Central memory CD8-positive, alpha-beta T cell (primary cell): Measurements from ENCODE around the gene DIP2C.
A peak's percentile ranks its signal among the peaks of the same experiment; 100 is the strongest.
"Not testable (repeated sequence)": the region's sequence is repeated elsewhere in the genome, so short reads cannot be mapped to it uniquely, and the experiment has no call there.

Source experiments
- ATAC-seq: fragments of 150-1000 bp; cut with Tn5 transposase; replicated peaks from 2 replicates; pipeline ENCODE4 v1.10.0; 2022; ENCODE audit warnings: mild to moderate bottlenecking, moderate FRiP score, moderate number of reproducible peaks; ENCODE audit not compliant: poor library complexity, severe bottlenecking; ENCODE audit errors: extremely low read depth
- DNase-seq, 2 donors: peaks; one replicate each; pipeline ENCODE4 v3.0.0; 2021; ENCODE audit warnings: low spot score in 2 of 2
- H3K27ac Mint-ChIP-seq: one replicate; pipeline ENCODE4 v1.8.0; 2022; ENCODE audit warnings: low read depth, mild to moderate bottlenecking, moderate library complexity, mixed read lengths
- H3K27me3 Mint-ChIP-seq: one replicate; pipeline ENCODE4 v1.8.0; 2022; ENCODE audit warnings: mixed read lengths
- H3K36me3 Mint-ChIP-seq: one replicate; pipeline ENCODE4 v1.8.0; 2022; ENCODE audit warnings: mild to moderate bottlenecking, moderate library complexity, mixed read lengths; ENCODE audit not compliant: insufficient read depth
- H3K4me1 Mint-ChIP-seq: one replicate; pipeline ENCODE4 v1.8.0; 2022; ENCODE audit warnings: mixed read lengths
- H3K4me3 Mint-ChIP-seq: one replicate; pipeline ENCODE4 v1.8.0; 2022; ENCODE audit warnings: mild to moderate bottlenecking, moderate library complexity, mixed read lengths
- H3K9me3 Mint-ChIP-seq: one replicate; pipeline ENCODE4 v1.8.0; 2022; ENCODE audit warnings: mixed read lengths

The DIP2C gene

DNA sequence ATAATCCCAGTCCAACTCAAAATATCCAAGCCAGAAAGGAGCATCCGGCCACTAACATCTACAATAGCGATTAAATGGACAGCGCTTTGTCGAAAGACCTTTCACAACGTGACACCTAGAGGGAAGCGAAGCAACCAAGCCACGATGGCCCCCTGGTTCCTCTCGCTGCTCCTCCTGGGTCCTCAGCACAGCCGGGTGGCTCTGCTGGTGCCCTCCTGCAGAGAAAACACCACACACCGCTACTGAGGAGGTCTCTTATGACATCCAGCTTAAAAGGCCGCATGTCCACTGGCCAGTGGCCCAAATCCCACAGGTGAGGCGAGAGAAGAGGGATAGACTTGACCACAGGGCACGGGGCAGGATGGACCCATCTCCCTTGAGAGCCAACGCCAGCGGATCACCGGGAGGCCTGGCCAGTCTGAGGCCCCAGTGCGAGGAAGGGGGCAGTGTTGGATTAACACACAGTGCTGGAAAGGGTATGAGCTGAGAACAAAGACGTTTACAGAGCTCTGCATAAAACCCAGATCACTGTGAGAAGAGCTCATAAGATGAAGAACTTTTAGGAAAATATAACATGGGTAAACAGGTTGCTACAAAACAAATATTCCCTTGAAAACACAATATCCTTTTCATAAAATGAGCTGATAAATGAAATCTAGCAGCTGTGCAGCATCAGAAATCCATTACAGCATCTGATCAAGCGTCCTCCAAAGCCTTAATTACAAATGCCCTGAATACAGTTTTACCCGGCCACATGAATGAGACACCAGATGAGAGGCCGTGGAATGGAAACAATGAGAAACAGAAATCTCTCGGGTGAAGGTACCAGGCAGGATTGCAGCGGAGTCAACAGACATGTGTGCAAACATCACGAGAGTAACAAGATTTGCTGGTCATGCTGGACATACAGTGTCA is 236.7 kb downstream of the DIP2C start:
- Mint-ChIP-seq H3K4me1 (peaks cover 46% of the 10 kb centered on the region), H3K27me3 (no peaks in the 10 kb centered on the region), H3K4me3 (no peak overlapping the region), H3K36me3 (peaks cover 8% of the 10 kb centered on the region), H3K27ac (no peak overlapping the region), H3K9me3 (no peaks in the 10 kb centered on the region)
- ATAC-seq (no peak), DNase-seq (no peak)

DNA sequence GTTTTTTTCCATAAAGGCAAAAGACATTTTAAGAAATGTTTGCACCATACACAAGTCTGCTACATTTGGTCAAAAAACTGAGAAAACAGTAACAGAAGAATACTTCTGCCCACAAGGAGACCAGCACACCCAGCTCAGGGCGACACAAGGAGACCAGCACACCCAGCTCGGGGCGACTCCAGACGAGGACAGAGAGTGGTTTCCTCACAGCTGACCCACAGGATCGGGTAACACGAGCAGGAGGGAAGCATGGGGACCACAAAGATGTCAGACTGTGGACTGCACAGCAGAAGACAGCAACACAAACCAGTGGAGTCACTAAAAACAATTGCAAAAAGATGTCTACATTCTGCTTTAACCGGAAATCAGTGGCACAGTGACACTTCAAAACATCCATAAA is 237.6 kb downstream of the DIP2C start:
- peak overlapping the region; percentile 49 for H3K4me3 Mint-ChIP-seq

DNA sequence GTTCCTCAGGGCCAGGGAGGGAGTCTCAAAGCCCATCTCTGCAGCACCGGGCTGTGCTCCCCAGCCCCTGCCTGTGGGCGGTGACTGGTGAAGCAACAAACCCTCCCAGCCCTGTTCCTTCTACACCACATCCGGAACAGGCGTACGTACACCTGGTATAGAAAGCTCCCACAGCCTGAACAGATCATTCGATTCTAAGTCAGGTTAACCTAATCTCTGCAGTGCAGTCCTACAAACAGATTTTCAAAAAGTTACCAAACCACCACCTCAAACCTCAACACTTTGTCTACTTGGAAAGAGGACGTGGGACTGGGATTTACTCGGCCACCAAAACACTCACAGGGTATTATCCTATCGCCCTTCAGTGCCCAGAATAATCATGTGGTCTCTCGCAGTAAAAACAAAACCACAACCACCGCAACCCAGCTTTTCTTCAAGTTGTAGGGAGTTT is 238.4 kb downstream of the DIP2C start:
- H3K27ac Mint-ChIP-seq, result peak overlapping the region; percentile 61
- H3K9me3 Mint-ChIP-seq, result no peaks in the 10 kb centered on the region
- DNase-seq, result peak; percentile 33 to 60
- peaks cover 10% of the 10 kb centered on the region for H3K36me3 Mint-ChIP-seq
- H3K4me1 Mint-ChIP-seq, result peaks cover 46% of the 10 kb centered on the region
- H3K27me3 Mint-ChIP-seq, result no peaks in the 10 kb centered on the region
- ATAC-seq, result peak; percentile 98
- H3K4me3 Mint-ChIP-seq, result peak overlapping the region; percentile 49

More for the DNA sequence above, 237.6 kb downstream of the DIP2C start:
- Mint-ChIP-seq H3K4me1 (peaks cover 46% of the 10 kb centered on the region), H3K36me3 (peaks cover 10% of the 10 kb centered on the region), H3K27me3 (no peaks in the 10 kb centered on the region), H3K9me3 (no peaks in the 10 kb centered on the region), H3K27ac (peak overlapping the region; percentile 61)
- DNase-seq (no peak), ATAC-seq (no peak)

DNA sequence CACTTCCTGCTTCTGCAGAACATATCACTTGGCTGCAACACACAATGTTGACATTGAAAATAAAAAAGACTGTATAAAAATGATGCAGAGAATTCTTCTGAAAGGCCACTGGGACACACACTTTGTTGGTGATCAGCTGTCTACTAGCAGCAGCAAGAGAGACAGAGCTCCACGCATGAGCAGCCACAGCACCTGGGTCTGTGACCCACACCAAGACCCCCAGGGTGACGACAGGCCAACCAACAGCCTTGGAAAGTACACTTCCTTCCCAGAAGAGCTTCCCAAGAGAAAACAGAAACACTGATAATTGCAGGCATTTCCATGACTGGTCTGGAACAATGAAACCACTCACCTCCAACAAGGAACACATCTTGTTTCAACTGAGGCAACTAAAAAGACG is 239.0 kb downstream of the DIP2C start:
- Mint-ChIP-seq H3K36me3 (peaks cover 10% of the 10 kb centered on the region), H3K4me3 (peak overlapping the region; percentile 49), H3K27ac (peak overlapping the region; percentile 41), H3K9me3 (no peaks in the 10 kb centered on the region), H3K27me3 (no peaks in the 10 kb centered on the region), H3K4me1 (peaks cover 46% of the 10 kb centered on the region)
- DNase-seq (no peak), ATAC-seq (no peak)

DNA sequence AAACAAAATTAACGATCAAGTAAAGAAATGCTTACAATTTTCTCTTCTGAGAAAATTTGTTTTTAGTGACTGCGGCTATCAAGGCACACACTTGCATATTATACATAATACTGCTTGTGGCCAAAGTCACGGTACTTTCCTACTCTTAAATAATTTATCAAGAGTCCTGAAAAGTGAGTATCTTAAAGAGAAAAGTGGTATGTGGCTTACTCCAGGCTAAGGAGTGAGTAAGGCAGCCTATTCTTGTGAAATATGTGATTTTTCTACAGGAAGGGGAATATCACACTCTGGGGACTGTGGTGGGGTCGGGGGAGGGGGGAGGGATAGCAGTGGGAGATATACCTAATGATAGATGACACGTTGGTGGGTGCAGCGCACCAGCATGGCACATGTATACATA is 240.1 kb downstream of the DIP2C start:
- H3K4me3 Mint-ChIP-seq, result peak overlapping the region; percentile 45
- not testable (repeated sequence) for H3K27ac Mint-ChIP-seq, H3K27me3 Mint-ChIP-seq, H3K9me3 Mint-ChIP-seq, ATAC-seq, DNase-seq
- H3K36me3 Mint-ChIP-seq, result peaks cover 10% of the 10 kb centered on the region
- H3K4me1 Mint-ChIP-seq, result peaks cover 40% of the 10 kb centered on the region

DNA sequence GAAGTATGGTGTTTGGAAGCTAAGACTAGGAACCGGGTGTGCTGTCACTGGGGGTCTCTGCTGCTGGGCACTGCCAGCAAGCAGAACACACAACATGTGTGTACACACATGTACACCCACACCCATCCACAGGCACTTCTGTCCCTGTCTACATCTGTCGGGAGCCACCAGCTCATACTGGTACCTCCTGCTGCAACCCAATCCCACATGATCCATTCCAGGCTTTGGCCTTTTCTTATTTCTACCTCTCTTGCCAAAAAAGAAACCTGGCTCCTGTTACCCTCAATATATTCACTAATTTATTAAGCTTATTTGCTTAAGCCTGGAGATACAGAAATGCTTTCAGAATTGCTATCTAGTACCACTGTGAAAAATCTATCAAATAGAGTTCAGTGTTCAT is 246.0 kb downstream of the DIP2C start:
- Mint-ChIP-seq H3K9me3 (no peaks in the 10 kb centered on the region), H3K4me3 (no peak overlapping the region), H3K36me3 (peaks cover 2% of the 10 kb centered on the region), H3K27ac (no peak overlapping the region), H3K27me3 (peaks cover 9% of the 10 kb centered on the region), H3K4me1 (peaks cover 6% of the 10 kb centered on the region)
- DNase-seq (no peak), ATAC-seq (no peak)

DNA sequence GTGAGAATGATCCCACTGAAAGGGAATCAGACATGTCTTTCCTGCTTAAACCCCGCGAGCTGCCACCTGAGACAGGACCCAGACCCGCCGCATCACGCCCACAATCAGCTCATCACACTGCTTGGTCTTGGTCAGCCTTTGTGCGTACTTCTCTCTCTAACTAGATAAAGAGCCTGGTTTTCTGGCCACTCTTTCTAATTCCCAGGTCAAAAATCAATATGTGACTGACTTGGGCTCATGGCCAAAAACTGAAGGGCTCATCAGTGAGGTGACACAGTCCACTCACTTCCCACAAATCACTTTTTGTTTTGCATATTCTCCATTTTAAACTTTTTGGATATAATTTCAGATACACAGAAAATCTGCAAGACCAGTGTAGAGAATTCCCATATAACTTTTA is 247.3 kb downstream of the DIP2C start:
- DNase-seq (no peak), ATAC-seq (no peak)
- Mint-ChIP-seq H3K36me3 (peaks cover under 1% of the 10 kb centered on the region), H3K4me3 (no peak overlapping the region), H3K27ac (no peak overlapping the region), H3K27me3 (peaks cover 9% of the 10 kb centered on the region), H3K4me1 (peaks cover 14% of the 10 kb centered on the region), H3K9me3 (no peaks in the 10 kb centered on the region)

DNA sequence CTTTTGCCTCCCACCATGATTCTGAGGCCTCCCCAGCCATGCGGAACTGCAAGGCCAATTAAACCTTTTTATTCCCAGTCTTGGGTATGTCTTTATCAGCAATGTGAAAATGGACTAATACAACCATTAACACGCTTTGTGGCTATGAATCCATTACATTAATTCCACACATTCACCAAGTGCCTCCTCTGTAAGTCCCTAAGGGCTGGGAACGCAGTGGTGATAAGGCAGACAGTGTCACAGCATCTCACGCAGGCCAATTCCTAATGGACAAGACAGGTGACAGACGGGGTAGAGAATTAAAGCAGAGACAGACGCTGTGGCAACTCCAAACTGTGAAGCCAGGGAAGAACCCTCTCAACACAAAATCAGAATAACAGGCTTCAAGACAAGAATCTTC is 247.8 kb downstream of the DIP2C start:
- H3K4me1 Mint-ChIP-seq, result peaks cover 17% of the 10 kb centered on the region
- H3K27me3 Mint-ChIP-seq, result peaks cover 9% of the 10 kb centered on the region
- no peak overlapping the region for H3K27ac Mint-ChIP-seq

DNA sequence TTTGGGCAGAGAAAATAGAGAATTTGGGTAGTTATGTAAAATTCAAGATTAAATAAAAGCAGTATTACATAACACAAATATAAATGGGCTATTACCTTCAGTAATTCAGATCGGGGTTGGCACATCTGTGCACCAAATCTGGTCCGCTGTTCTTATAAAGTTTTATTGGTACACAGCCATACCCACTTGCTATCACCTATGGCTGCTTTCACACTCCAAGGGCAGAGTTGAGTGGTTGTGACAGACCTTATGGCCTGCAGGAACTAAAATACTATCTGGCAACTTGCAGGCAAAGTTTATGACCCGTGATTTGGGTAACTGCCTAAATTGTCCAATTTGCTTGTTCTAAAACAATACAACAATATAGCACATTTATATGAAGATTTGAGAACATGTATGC is 249.3 kb downstream of the DIP2C start:
- peaks cover 9% of the 10 kb centered on the region for H3K27me3 Mint-ChIP-seq
- no peak overlapping the region for H3K4me3 Mint-ChIP-seq
- H3K36me3 Mint-ChIP-seq, result no peaks in the 10 kb centered on the region
- DNase-seq (no peak), ATAC-seq (no peak)
- peaks cover 18% of the 10 kb centered on the region for H3K4me1 Mint-ChIP-seq
- H3K9me3 Mint-ChIP-seq, result no peaks in the 10 kb centered on the region
- no peak overlapping the region for H3K27ac Mint-ChIP-seq

More for the DNA sequence above, 247.8 kb downstream of the DIP2C start:
- Mint-ChIP-seq H3K36me3 (no peaks in the 10 kb centered on the region), H3K4me3 (no peak overlapping the region), H3K9me3 (no peaks in the 10 kb centered on the region)
- DNase-seq (no peak), ATAC-seq (no peak)

DNA sequence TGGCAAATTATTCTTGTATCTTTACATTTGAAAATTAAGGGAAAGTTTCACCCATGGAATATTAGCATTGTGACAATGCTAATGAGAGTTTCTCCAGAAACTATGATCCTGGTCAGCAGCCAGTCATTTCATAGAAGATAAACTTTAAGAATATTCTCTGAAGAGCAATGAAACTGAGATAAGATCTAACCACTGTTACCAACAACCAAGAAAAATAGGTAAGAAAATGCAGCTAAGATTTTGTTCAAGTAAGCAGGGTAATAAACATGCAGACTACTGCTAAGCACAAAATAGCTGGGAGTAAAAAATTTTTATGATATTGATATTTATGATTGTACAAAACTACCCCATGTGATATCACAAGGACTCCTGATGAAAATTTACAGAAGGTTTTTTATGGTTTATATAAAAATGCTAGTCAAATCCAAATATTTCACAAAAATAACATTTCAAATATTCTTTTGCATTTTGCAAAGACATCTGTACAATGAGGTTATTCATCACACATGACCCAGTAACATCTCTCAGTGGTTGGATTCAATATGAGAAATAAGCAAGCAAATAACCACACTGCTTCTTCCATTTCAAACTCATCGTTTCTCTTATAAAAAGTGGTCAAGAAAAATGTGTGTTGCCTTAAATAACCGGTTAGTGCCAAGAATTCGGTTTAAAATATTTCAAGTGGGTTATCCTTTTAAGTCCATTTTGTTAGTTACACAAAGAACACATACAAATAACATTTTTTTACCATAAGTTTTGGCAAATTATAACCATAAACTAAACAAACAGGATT is 251.6 kb downstream of the DIP2C start:
- Mint-ChIP-seq H3K36me3 (peaks cover 3% of the 10 kb centered on the region), H3K4me1 (peaks cover 30% of the 10 kb centered on the region), H3K9me3 (no peaks in the 10 kb centered on the region), H3K4me3 (peak overlapping the region; percentile 56), H3K27me3 (no peaks in the 10 kb centered on the region), H3K27ac (peak overlapping the region; percentile 77)
- no peak for DNase-seq
- ATAC-seq, result peak; percentile 56

DNA sequence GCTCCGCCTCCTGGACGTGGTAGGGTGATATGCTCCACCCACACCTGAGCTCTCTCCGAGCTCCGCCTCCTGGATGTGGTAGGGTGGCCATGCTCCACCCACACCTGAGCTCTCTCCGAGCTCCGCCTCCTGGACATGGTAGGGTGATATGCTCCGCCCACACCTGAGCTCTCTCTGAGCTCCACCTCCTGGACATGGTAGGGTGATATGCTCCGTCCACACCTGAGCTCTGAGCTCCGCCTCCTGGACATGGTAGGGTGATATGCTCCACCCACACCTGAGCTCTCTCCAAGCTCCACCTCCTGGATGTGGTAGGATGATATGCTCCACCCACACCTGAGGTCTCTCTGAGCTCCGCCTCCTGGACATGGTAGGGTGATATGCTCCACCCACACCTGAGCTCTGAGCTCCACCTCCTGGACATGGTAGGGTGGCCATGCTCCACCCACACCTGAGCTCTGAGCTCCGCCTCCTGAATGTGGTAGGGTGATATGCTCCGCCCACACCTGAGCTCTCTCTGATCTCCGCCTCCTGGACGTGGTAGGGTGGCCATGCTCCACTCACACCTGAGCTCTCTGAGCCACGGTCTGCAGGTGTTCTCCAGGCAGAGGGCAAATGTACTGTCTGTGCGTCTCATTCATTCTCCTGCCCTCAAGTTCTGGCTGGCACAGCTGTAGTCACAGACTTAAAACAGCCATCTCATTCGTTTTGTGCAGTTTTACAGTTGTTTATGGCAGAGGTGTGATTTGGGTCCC is 252.4 kb downstream of the DIP2C start:
- H3K27me3 Mint-ChIP-seq, result no peaks in the 10 kb centered on the region
- DNase-seq (no peak), ATAC-seq (peak; percentile 78)
- peak overlapping the region; percentile 77 for H3K27ac Mint-ChIP-seq
- H3K4me3 Mint-ChIP-seq, result peak overlapping the region; percentile 56
- H3K36me3 Mint-ChIP-seq, result peaks cover 3% of the 10 kb centered on the region
- H3K9me3 Mint-ChIP-seq, result no peaks in the 10 kb centered on the region
- peaks cover 30% of the 10 kb centered on the region for H3K4me1 Mint-ChIP-seq

DNA sequence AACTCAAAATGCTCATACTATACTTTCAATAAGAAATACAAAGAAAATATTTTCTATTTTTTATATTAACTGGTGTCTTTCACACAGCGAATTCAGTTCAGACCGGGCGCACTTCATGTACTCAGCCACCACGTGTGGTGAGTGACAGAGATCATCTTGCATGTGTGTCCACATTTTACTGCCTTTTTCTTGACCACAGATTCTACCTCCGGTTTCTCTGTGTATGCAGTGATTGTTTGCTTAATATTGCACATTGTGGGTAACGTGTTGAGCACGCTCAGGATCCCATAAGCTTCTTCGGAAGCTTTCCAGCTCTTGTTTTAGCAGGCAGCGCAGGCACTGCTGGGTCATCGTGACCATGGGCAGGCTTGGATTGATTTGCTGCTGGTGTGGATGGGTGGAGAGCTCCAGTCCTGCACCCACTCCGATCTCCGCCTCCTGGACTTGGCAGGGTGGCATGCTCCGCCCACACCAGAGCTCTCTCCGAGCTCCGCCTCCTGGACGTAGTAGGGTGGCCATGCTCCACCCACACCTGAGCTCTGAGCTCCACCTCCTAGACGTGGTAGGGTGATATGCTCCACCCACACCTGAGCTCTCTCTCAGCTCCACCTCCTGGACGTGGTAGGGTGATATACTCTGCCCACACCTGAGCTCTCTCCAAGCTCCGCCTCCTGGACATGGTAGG is 253.3 kb downstream of the DIP2C start:
- ATAC-seq, result no peak
- H3K36me3 Mint-ChIP-seq, result peaks cover 3% of the 10 kb centered on the region

More for the DNA sequence above, 253.3 kb downstream of the DIP2C start:
- Mint-ChIP-seq H3K27ac (no peak overlapping the region), H3K4me1 (peaks cover 30% of the 10 kb centered on the region), H3K9me3 (no peaks in the 10 kb centered on the region), H3K27me3 (no peaks in the 10 kb centered on the region), H3K4me3 (no peak overlapping the region)
- DNase-seq, result no peak
